Stimulated activated CD8-positive, alpha-beta memory T cell treated with anti-CD3 and anti-CD28 coated beads, Interleukin-4, amount 100 ng/mL, for 4 hours (primary cell): ENCODE data around the gene C19orf67.

Experiments used
- DNase-seq, 2 donors: peaks; one replicate each; pipeline ENCODE4 v3.0.0-alpha.2; 2020; ENCODE audit warnings: low read depth in 2 of 2, low spot score in 1 of 2

C19orf67 gene

GRCh38 chr19:14086098-14086497 lies 515 bp upstream of the C19orf67 start:
- DNase-seq: no peak

- no peak for DNase-seq
Measured at GRCh38 chr19:14082675-14082960, 3.0 kb downstream of the C19orf67 start.

DNA sequence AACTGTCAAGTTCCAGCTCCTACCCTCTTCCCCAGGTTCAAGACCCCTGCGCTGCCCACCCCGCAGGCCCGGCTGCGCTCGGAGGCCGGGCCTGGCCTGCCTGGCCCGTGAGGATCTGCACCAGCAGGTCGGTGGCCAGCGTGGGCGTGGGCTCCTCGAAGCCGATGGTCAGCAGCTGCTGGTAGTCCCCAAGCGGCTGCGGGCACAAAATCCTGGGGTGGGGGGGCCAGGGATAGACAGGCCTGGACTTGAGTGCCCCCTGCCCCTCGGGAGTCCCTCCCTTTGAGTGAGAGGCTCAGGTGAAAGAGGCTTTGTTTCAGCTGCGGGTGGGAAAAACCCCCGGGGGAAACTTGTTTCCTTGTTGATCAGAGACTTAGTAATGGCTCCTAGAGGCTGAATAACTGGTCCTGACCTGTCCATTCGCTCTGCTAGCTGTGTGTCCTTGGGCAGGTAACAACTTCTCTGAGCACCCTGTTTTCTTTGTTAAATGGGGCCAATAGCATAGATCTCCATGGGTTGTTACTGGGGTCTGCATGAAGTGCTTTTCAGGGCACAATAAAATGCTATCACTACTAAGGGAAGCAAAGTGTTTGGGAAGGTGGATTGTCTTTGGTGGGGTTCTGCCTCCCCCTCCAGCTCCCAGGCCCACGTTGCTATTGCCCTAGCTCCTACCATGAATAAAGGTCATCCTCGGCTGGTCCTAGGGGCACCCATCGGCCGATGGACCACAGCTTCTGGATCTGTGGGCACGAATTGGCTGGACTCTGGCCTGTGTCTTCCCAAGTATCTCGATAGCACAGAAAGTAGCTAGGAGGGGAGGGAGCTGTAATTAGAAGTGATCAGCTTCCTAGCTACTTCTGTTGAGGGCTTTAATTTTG lies 3.5 kb downstream of the C19orf67 start:
- no peak for DNase-seq

GRCh38 chr19:14080887-14081796 lies 4.4 kb downstream of the C19orf67 start:
- DNase-seq: peak; percentile 98 to 99

- DNase-seq: no peak
Measured at GRCh38 chr19:14078411-14078810, 7.2 kb downstream of the C19orf67 start.

- DNase-seq: no peak
Measured at GRCh38 chr19:14073925-14074838, 11.4 kb downstream of the C19orf67 start.

GRCh38 chr19:14073261-14073924 lies 12.2 kb downstream of the C19orf67 start:
- DNase-seq: peak in 1 of 2 donors; percentile 43

- DNase-seq: no peak
Measured at GRCh38 chr19:14072535-14073260, 12.9 kb downstream of the C19orf67 start, which contains the start of gene MISP3. Gene MISP3 (plus strand): TSS chr19:14072786. CDS start chr19:14073310, 524 bp downstream.

GRCh38 chr19:14070268-14071050 lies 15.1 kb downstream of the C19orf67 start:
- no peak for DNase-seq

- DNase-seq: no peak
Measured at GRCh38 chr19:14066134-14066533, 19.4 kb downstream of the C19orf67 start.

GRCh38 chr19:14063105-14063504 lies 22.5 kb downstream of the C19orf67 start:
- DNase-seq: no peak

GRCh38 chr19:14062558-14062855 lies 23.1 kb downstream of the C19orf67 start:
- DNase-seq: no peak

GRCh38 chr19:14061751-14062557 lies 23.6 kb downstream of the C19orf67 start, which contains the start of gene PALM3:
Gene PALM3 (minus strand): TSS chr19:14062076. CDS start chr19:14061980, 96 bp downstream.
- no peak for DNase-seq

DNA sequence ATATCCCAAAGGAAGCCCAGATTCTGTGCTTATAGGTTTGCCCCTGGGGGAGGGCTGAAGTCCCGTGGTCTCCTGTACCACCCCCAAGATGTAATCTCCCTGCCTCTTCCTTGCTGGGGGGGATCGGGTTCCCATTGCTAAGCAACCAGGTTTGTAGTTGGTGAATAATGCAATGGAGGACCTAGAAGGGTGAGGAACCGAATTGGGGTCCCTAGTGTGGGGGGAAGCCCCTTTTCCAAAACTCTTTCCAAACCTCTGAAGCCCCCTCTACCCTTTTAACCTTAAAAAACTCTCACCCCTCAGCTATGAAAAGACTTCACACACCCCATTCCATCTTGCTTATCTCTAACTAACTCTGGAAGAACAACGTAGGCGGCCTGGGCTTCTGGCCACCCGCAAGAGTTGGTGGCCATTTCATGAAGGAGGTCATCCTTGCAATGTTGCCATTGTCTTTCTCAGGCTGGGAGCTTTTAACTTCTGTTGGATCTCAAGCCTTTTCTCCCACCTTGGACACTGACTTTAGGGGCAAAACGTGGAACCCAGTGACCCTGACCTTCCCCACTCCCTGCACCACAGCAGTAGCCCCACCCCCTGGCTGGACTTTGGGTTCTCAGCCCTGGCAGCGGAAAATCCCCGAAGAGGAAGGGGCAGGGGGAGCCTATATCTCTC lies 24.4 kb downstream of the C19orf67 start:
- no peak for DNase-seq

DNA sequence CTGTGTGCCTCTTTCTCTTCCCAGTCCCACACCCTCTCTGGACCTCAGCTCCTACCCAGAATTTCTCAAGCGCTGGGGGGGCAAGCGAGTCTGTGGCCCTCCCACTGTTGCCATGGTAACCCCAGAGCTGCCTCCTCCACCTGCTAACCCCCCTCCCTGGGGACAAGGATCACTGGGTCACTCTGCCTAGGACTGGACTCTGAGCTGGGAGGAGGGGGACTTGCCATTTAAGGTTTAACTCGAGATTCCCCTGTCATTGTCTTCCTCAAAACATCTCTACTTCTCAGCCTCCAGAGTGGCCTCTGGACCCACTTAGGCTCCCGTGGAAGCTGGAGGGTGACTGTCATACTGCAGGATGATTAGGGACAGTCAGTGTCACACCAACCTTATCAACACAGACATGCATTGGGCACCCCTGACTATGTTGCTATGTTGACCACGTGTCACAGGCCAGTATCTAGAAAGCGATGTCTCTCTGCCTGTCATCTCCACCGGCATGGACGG lies 25.9 kb downstream of the C19orf67 start:
- no peak for DNase-seq

GRCh38 chr19:14059093-14059480 lies 26.5 kb downstream of the C19orf67 start:
- no peak for DNase-seq
